Caco-2 (cell line): ENCODE results near the gene AKT2. TPM values are rescaled to one million over a fixed set of nuclear protein-coding genes. Genes with fewer than 3 reads are reported as not detected.

Experiments used
- microRNA-seq: library from miRNA; unstranded; fragments of <30 nt; microRNA quantifications from one replicate; pipeline ENCODE4 v1.2.0, GENCODE V29; 2022
- total RNA-seq: library from RNA; stranded (reverse); gene quantifications from 2 replicates; pipeline ENCODE4 v1.2.3, GENCODE V29; 2022

AKT2 gene
- total RNA-seq, 1 experiment from 2014 or later: 169 TPM

Small RNAs within 50 kb of the gene (microRNA-seq; reads per million reads assigned to microRNA genes)
- gene MIR641: 61.9 reads per million, percentile 67 among the genes with 10 or more reads in this experiment

Other genes with a start within 250 kb of the AKT2 start
- gene ZNF780B, start 229.1 kb downstream of the AKT2 start, total RNA-seq: 27.5 and 32.2 TPM in 2 replicates
- 21.7 and 22.9 TPM in 2 replicates for gene ZNF780A, start 194.4 kb downstream of the AKT2 start, total RNA-seq
- 10.7 and 11.8 TPM in 2 replicates for gene MAP3K10, start 93.9 kb downstream of the AKT2 start, total RNA-seq
- not detected in 2 replicates for gene TTC9B, start 67.0 kb downstream of the AKT2 start, total RNA-seq
- gene CCNP, start 58.7 kb downstream of the AKT2 start, total RNA-seq: 4.1 and 5.3 TPM in 2 replicates
- 25.8 and 28.3 TPM in 2 replicates for gene C19orf47, start 63.1 kb upstream of the AKT2 start, total RNA-seq
- 100 and 114 TPM in 2 replicates for gene PLD3, start 63.4 kb upstream of the AKT2 start, total RNA-seq
- gene HIPK4, start 104.8 kb upstream of the AKT2 start, total RNA-seq: not detected in 2 replicates
- 2.5 TPM in 2 replicates for gene PRX, start 128.0 kb upstream of the AKT2 start, total RNA-seq
- 7.7 and 8.6 TPM in 2 replicates for gene SERTAD1, start 140.6 kb upstream of the AKT2 start, total RNA-seq
- gene SERTAD3, start 159.0 kb upstream of the AKT2 start, total RNA-seq: 45.2 and 52.2 TPM in 2 replicates
- gene BLVRB, start 180.4 kb upstream of the AKT2 start, total RNA-seq: 75.2 and 101 TPM in 2 replicates
- gene SPTBN4, start 181.7 kb upstream of the AKT2 start, total RNA-seq: 0.82 and 0.97 TPM in 2 replicates